ENCODE results near the gene ACVRL1. TPM values are rescaled to one million over a fixed set of nuclear protein-coding genes. Genes with fewer than 3 reads are reported as not detected.

ACVRL1 gene
- total RNA-seq, 2 donors from 2014 or later: 121 to 162 TPM

- peak overlapping the region; percentile 64 for H3K27ac ChIP-seq
Observed at GRCh38 chr12:51922146-51922545, 14.8 kb downstream of the ACVRL1 start.

DNA sequence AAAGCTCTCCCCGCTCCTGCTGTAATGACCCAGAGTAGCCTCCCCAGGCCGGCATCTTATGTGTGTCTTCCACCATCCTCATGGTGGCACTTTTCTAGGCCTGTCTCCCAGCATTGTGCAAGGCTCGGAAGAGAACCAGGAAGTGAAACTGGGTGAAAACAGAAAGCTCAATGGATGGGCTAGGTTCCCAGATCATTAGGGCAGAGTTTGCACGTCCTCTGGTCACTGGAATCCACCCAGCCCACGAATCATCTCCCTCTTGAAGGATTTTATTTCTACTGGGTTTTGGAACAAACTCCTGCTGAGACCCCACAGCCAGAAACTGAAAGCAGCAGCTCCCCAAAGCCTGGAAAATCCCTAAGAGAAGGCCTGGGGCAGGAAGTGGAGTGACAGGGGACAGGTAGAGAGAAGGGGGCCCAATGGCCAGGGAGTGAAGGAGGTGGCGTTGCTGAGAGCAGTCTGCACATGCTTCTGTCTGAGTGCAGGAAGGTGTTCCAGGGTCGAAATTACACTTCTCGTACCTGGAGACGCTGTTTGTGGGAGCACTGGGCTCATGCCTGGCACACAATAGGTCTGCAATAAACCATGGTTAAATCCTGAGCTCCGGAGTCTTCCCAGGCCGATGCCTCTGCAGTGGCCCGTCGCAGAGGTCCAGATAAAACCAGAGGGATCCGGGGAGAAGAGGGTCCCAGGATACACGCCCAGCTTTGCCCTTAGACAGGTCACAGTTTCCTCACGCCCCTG, 15.6 kb downstream of the ACVRL1 start:
- H3K4me3 ChIP-seq: no peak overlapping the region
- no peaks in the 10 kb centered on the region for H3K27me3 ChIP-seq
- TF ChIP-seq CTCF (IDR thresholded peaks at IDR 0.05): no peak
- peak overlapping the region; percentile 42 to 53 for H3K9ac ChIP-seq (ENCODE audit: low read depth in 2 of 2, low read length in 2 of 2)
- no peaks in the 10 kb centered on the region for H3K9me3 ChIP-seq
- H3K36me3 ChIP-seq: no peaks in the 10 kb centered on the region
- H3K4me1 ChIP-seq: peaks cover 10% of the 10 kb centered on the region
- peak overlapping the region; percentile 64 for H3K27ac ChIP-seq
- intact Hi-C loops (cut with DNase I): loop anchor here (1.0 kb wide), 1 partner anchor 28 kb away; no protein-coding TSS in a partner anchor
- peak; percentile 65 for DNase-seq

More at GRCh38 chr12:51922146-51922545, 14.8 kb downstream of the ACVRL1 start:
- peak overlapping the region in 1 of 2 donors; percentile 42 for H3K9ac ChIP-seq (ENCODE audit: low read depth in 2 of 2, low read length in 2 of 2)
- no peaks in the 10 kb centered on the region for H3K9me3 ChIP-seq
- intact Hi-C loops (cut with DNase I): no loop called here
- H3K27me3 ChIP-seq: no peaks in the 10 kb centered on the region
- H3K36me3 ChIP-seq: no peaks in the 10 kb centered on the region
- DNase-seq: no peak
- H3K4me3 ChIP-seq: no peak overlapping the region
- peaks cover 10% of the 10 kb centered on the region for H3K4me1 ChIP-seq
- no peak for TF ChIP-seq CTCF (IDR thresholded peaks at IDR 0.05)

DNA sequence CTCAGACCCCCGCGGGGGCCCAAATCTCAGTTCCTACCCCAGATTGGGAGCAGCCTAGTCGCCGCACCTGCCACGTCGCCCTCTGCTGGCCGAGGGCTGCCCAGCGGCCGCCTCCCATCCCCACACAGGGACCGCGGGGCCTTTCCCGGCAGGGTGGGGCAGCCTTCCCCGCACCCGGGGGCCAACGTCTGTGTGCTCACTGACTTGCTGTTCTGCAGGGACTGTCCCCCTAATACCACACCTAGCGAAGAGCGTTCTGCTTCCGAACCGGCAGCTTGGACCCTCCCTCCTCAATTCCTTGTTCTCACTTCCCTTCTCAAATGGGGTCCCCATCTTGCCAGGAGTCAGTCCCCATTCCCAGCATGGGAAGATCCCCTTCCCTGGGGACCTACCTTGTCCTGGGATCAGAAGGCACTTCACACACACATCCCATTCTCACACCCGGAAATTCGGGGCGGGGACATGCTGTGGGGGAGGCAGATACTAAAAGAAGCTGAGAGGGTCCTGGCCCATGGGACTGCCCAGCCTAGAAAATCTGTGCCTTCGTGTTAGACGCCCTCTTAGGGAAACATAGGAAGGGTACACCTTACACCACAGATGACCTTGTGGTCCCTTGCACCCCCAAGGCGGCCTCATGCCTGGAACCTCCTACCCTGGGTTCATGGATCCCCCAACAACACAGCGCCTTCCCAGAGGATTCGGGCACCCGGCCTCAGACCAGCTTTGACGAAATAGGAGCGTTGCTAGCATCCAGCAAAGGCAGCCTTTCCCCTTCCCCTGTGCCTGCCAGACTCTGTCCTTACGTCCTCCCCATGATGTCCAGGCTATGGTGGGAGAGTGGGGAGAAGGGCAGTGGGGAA, 16.4 kb downstream of the ACVRL1 start:
- peak overlapping the region; percentile 42 to 53 for H3K9ac ChIP-seq (ENCODE audit: low read depth in 2 of 2, low read length in 2 of 2)
- DNase-seq: peak; percentile 76
- peak; percentile 92 for TF ChIP-seq CTCF (IDR thresholded peaks at IDR 0.05)
- H3K4me3 ChIP-seq: no peak overlapping the region
- H3K9me3 ChIP-seq: no peaks in the 10 kb centered on the region
- no peaks in the 10 kb centered on the region for H3K27me3 ChIP-seq
- no peaks in the 10 kb centered on the region for H3K36me3 ChIP-seq
- peaks cover 10% of the 10 kb centered on the region for H3K4me1 ChIP-seq
- H3K27ac ChIP-seq: peak overlapping the region; percentile 64
- intact Hi-C loops (cut with DNase I): loop anchor here (1.0 kb wide), 1 partner anchor 28 kb away; no protein-coding TSS in a partner anchor

GRCh38 chr12:51924551-51925319, 17.4 kb downstream of the ACVRL1 start:
- H3K27ac ChIP-seq: no peak overlapping the region
- intact Hi-C loops (cut with DNase I): no loop called here
- no peaks in the 10 kb centered on the region for H3K27me3 ChIP-seq
- H3K9me3 ChIP-seq: no peaks in the 10 kb centered on the region
- no peak for DNase-seq
- no peak for TF ChIP-seq CTCF (IDR thresholded peaks at IDR 0.05)
- H3K4me3 ChIP-seq: no peak overlapping the region
- peaks cover 10% of the 10 kb centered on the region for H3K4me1 ChIP-seq
- no peaks in the 10 kb centered on the region for H3K36me3 ChIP-seq
- H3K9ac ChIP-seq (ENCODE audit: low read depth in 2 of 2, low read length in 2 of 2): no peak overlapping the region
